HG03175 (cell line): ENCODE results near the gene CPEB1.
"Not testable (repeated sequence)": the region's sequence is repeated elsewhere in the genome, so short reads cannot be mapped to it uniquely, and the experiment has no call there.

ENCODE experiments used
- ATAC-seq: cut with Tn5 transposase; IDR thresholded peaks from one replicate; pipeline ENCODE4 v1.9.1; 2021; ENCODE audit warnings: mild to moderate bottlenecking, moderate library complexity; ENCODE audit not compliant: unreplicated experiment

The CPEB1 gene

DNA sequence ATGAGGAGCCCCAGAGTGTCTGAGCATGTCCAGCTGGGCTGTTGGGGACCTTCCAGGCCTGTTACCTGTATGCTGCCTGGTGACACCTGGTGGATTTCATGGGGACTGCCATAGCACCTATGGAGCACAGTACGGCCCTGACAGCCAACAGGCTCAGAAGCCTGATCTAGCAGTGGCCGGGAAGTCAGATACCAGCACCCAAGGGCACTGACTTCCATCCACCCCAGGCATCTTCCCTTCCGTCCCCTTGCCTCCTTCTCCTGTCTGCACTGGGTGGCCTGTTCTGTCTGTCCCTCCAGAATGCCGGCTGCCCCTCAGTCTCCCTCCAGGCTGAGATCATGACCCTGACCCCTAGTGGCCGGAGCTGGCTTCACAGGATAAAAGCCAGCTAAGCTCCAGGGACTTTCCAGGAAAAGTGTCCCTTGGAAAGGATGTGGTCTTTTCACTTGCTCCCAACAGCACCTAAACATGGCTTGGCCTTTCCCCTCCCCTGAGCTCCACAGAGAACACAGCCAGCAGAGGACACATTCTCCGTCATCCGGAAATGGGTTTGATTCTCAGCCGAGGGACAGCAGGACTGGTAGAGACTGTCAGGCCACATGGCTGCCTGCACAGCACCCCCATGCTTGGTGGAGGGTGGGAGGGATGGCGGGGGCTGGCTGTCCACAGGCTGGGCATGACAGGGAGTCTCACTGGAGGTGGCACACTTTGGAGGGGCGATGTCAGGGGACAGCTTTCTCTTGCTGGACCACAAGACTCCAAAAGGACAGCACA lies 116.4 kb downstream of the CPEB1 start:
- ATAC-seq: peak; percentile 91

GRCh38 chr15:82530006-82530405 lies 117.2 kb downstream of the CPEB1 start:
- no peak for ATAC-seq

DNA sequence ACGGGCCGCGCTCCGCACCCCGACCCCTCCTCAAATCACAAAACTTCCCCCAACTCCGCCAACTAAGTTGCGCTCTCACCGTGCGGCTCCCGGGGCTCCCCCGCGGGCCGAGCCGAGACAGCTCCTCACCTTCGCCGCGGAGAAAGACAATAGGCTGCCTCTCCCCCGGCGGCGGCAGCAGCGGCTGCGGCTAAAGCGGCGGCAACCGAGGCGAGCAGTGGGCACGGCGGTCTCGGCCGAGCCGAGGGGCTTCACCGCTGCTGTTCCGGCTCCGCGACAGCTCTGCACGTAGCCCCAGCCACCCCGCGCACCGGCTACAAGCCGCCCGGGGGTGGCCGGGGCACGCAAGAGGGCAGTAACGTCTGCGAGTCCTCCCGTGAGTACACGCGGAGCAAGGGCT lies 133.6 kb downstream of the CPEB1 start:
- not testable (repeated sequence) for ATAC-seq

DNA sequence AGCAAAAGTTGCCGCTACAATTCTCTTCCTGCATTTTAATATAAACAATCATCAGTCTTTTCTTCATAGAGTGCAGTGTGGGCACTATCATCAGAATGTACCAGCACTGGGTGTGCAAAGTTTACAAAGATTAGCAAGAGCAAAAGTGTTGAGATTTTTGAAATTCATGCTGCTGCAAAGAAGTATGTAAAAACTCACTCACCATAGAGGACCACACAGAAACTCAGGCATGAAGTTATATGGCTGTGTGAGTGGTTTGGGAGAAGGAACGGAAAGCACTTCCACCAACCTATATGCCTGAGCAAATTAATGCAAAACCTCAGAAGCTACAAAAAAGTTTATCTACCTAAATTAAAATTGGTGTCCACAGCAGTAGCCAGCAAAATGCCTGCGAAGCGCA lies 139.5 kb downstream of the CPEB1 start:
- not testable (repeated sequence) for ATAC-seq

- ATAC-seq: not testable (repeated sequence)
Observed at GRCh38 chr15:82507087-82507486, 140.1 kb downstream of the CPEB1 start.

DNA sequence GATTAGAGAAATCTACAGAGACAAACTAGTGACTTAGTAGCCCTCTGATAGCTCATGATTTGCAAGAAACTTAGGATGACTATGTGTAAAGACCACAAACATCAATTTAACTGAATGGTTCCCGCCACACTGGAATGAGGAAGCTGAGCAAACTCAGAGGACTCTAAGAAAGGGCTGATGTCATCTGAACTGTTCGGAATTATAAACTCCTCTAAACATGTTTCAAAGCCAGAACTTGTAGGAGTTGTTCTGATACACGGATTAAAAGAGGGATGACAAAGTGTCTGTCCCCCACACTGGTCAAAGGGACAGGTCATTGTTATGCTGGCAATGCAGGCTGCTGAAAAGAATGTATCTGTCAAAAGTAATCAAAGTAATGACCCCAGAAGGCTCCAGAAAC lies 141.3 kb downstream of the CPEB1 start:
- not testable (repeated sequence) for ATAC-seq

GRCh38 chr15:82504074-82504473 lies 143.1 kb downstream of the CPEB1 start:
- ATAC-seq: not testable (repeated sequence)

DNA sequence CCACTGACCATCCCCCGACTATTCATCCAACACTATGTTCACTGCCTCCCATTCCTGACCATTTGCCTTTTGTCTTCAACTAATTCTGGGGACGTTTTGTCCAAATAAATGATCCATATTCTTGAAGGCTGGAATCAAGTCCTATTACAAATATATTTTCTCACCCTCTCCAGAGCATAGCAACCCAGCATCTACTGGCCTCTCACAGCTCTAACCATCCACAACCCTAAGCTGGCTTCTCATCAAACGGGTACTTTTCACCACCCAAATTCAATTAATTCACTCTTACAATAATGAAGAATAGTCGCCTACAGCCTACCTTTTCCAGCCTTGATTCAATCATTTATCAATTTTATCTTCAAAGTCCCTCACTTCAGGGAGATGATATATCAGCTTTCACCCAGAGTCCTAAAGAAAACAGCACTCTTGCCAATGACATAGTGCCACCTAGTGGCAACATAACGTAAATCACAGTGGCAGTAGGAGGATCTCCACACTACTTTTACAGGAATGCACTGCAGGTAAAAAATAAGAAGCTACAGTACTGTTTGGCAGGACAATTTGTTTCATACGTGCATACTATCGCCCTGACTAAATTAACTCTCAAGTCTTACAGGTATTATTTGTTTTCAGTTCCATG lies 144.3 kb downstream of the CPEB1 start:
- ATAC-seq: peak; percentile 66

GRCh38 chr15:82500772-82501171 lies 146.4 kb downstream of the CPEB1 start:
- ATAC-seq: not testable (repeated sequence)

DNA sequence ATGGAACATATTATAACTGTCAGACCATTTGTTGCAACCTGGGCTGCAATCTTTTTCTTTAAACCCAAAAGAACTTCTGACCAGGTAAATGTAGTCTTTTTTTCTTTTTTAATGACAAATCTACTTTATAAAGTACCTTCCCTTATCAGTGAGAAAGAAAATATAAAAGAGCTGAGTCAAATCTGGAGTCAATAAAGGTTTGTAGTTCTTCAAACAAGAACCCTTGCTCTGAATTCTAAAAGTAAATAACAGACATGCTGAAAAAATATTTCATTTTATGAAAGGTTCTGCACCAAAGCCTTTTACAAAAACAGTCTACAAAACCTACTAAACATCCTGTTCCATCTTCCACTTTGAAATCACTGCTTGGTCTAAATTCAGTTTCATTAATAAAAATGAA lies 149.2 kb downstream of the CPEB1 start:
- not testable (repeated sequence) for ATAC-seq
